Muscle layer of colon (tissue), 2 donors: ENCODE results near the gene CTNNAL1.
A peak's percentile ranks its signal among the peaks of the same experiment; 100 is the strongest.

ENCODE experiments used
- H3K27ac ChIP-seq: one replicate; pipeline ENCODE4 v1.7.0; 2013; ENCODE audit warnings: low read depth, mild to moderate bottlenecking, low read length, moderate library complexity
- H3K27me3 ChIP-seq, 2 donors: one replicate each; pipeline ENCODE4 v1.7.0; 2013; ENCODE audit warnings: low read length in 2 of 2, mild to moderate bottlenecking in 2 of 2; ENCODE audit not compliant: insufficient read depth in 2 of 2, control insufficient read depth in 1 of 2
- H3K36me3 ChIP-seq: one replicate; pipeline ENCODE4 v1.7.0; 2013; ENCODE audit warnings: mild to moderate bottlenecking, low read length; ENCODE audit not compliant: insufficient read depth
- H3K4me1 ChIP-seq: one replicate; pipeline ENCODE4 v1.7.0; 2013; ENCODE audit warnings: mild to moderate bottlenecking, low read length; ENCODE audit not compliant: insufficient read depth
- H3K4me3 ChIP-seq, 2 donors: one replicate each; pipeline ENCODE4 v1.7.0; 2013; ENCODE audit warnings: low read length in 2 of 2, low read depth in 1 of 2, mild to moderate bottlenecking in 1 of 2, moderate library complexity in 1 of 2
- H3K9ac ChIP-seq: one replicate; pipeline ENCODE4 v1.7.0; 2013; ENCODE audit warnings: low read length
- H3K9me3 ChIP-seq: one replicate; pipeline ENCODE4 v1.7.0; 2013; ENCODE audit warnings: mild to moderate bottlenecking, low read length
- donor health status: abdominal sarcoma.
- donor health status: Adenocarcinoma of cecum.

Gene CTNNAL1

GRCh38 chr9:109010746-109011145, 2.6 kb downstream of the CTNNAL1 start:
- Histone ChIP-seq H3K9me3 (no peaks in the 10 kb centered on the region), H3K36me3 (no peaks in the 10 kb centered on the region), H3K27me3 (no peaks in the 10 kb centered on the region), H3K4me1 (peaks cover 32% of the 10 kb centered on the region), H3K4me3 (peak overlapping the region in 1 of 2 donors; percentile 62), H3K27ac (peak overlapping the region; percentile 92), H3K9ac (peak overlapping the region; percentile 78)

GRCh38 chr9:109005678-109006077, 7.6 kb downstream of the CTNNAL1 start:
- Histone ChIP-seq H3K4me3 (no peak overlapping the region), H3K27me3 (no peaks in the 10 kb centered on the region), H3K4me1 (peaks cover 7% of the 10 kb centered on the region), H3K9ac (no peak overlapping the region), H3K27ac (no peak overlapping the region), H3K36me3 (no peaks in the 10 kb centered on the region), H3K9me3 (no peaks in the 10 kb centered on the region)

- H3K36me3 ChIP-seq, result no peaks in the 10 kb centered on the region
- no peaks in the 10 kb centered on the region for H3K27me3 ChIP-seq
- H3K9me3 ChIP-seq, result no peaks in the 10 kb centered on the region
- H3K4me3 ChIP-seq, result no peak overlapping the region
- no peak overlapping the region for H3K27ac ChIP-seq
- no peak overlapping the region for H3K9ac ChIP-seq
- H3K4me1 ChIP-seq, result no peaks in the 10 kb centered on the region
Observed at GRCh38 chr9:109003116-109003515, 10.2 kb downstream of the CTNNAL1 start.

- Histone ChIP-seq H3K4me1 (no peaks in the 10 kb centered on the region), H3K9me3 (no peaks in the 10 kb centered on the region), H3K9ac (no peak overlapping the region), H3K4me3 (no peak overlapping the region), H3K27me3 (no peaks in the 10 kb centered on the region), H3K36me3 (no peaks in the 10 kb centered on the region), H3K27ac (no peak overlapping the region)
Observed at GRCh38 chr9:109002141-109002540, 11.2 kb downstream of the CTNNAL1 start.

- H3K9ac ChIP-seq, result no peak overlapping the region
- H3K27me3 ChIP-seq, result no peaks in the 10 kb centered on the region
- H3K36me3 ChIP-seq, result no peaks in the 10 kb centered on the region
- no peak overlapping the region for H3K27ac ChIP-seq
- H3K9me3 ChIP-seq, result no peaks in the 10 kb centered on the region
- H3K4me1 ChIP-seq, result no peaks in the 10 kb centered on the region
- no peak overlapping the region for H3K4me3 ChIP-seq
Observed at GRCh38 chr9:109001275-109001676, 12.0 kb downstream of the CTNNAL1 start.

- no peak overlapping the region for H3K4me3 ChIP-seq
- no peak overlapping the region for H3K9ac ChIP-seq
- H3K36me3 ChIP-seq, result no peaks in the 10 kb centered on the region
- no peak overlapping the region for H3K27ac ChIP-seq
- H3K27me3 ChIP-seq, result no peaks in the 10 kb centered on the region
- no peaks in the 10 kb centered on the region for H3K4me1 ChIP-seq
- no peaks in the 10 kb centered on the region for H3K9me3 ChIP-seq
Observed at GRCh38 chr9:108997112-108997511, 16.2 kb downstream of the CTNNAL1 start.

- Histone ChIP-seq H3K9ac (no peak overlapping the region), H3K4me3 (no peak overlapping the region), H3K4me1 (no peaks in the 10 kb centered on the region), H3K27me3 (no peaks in the 10 kb centered on the region), H3K36me3 (peaks cover 2% of the 10 kb centered on the region), H3K27ac (no peak overlapping the region), H3K9me3 (no peaks in the 10 kb centered on the region)
Observed at GRCh38 chr9:108996643-108997042, 16.7 kb downstream of the CTNNAL1 start.

- H3K9ac ChIP-seq, result no peak overlapping the region
- no peaks in the 10 kb centered on the region for H3K4me1 ChIP-seq
- H3K36me3 ChIP-seq, result peaks cover 4% of the 10 kb centered on the region
- H3K9me3 ChIP-seq, result no peaks in the 10 kb centered on the region
- no peaks in the 10 kb centered on the region for H3K27me3 ChIP-seq
- no peak overlapping the region for H3K4me3 ChIP-seq
- no peak overlapping the region for H3K27ac ChIP-seq
Observed at GRCh38 chr9:108994695-108995094, 18.6 kb downstream of the CTNNAL1 start.

GRCh38 chr9:108991479-108991878, 21.8 kb downstream of the CTNNAL1 start:
- no peak overlapping the region for H3K27ac ChIP-seq
- peaks cover 12% of the 10 kb centered on the region for H3K36me3 ChIP-seq
- no peaks in the 10 kb centered on the region for H3K27me3 ChIP-seq
- H3K4me1 ChIP-seq, result no peaks in the 10 kb centered on the region
- H3K4me3 ChIP-seq, result no peak overlapping the region
- H3K9me3 ChIP-seq, result no peaks in the 10 kb centered on the region
- H3K9ac ChIP-seq, result no peak overlapping the region

GRCh38 chr9:108983885-108984284, 29.4 kb downstream of the CTNNAL1 start:
- no peaks in the 10 kb centered on the region for H3K27me3 ChIP-seq
- H3K4me3 ChIP-seq, result no peak overlapping the region
- peaks cover 8% of the 10 kb centered on the region for H3K36me3 ChIP-seq
- H3K27ac ChIP-seq, result no peak overlapping the region
- H3K4me1 ChIP-seq, result peaks cover 5% of the 10 kb centered on the region
- H3K9me3 ChIP-seq, result no peaks in the 10 kb centered on the region
- no peak overlapping the region for H3K9ac ChIP-seq

- no peak overlapping the region for H3K4me3 ChIP-seq
- H3K9ac ChIP-seq, result no peak overlapping the region
- H3K4me1 ChIP-seq, result peaks cover 16% of the 10 kb centered on the region
- no peak overlapping the region for H3K27ac ChIP-seq
- no peaks in the 10 kb centered on the region for H3K36me3 ChIP-seq
- H3K27me3 ChIP-seq, result no peaks in the 10 kb centered on the region
- H3K9me3 ChIP-seq, result no peaks in the 10 kb centered on the region
Observed at GRCh38 chr9:108980893-108981292, 32.4 kb downstream of the CTNNAL1 start.

GRCh38 chr9:108978205-108978604, 35.1 kb downstream of the CTNNAL1 start:
- Histone ChIP-seq H3K27ac (peak overlapping the region; percentile 8), H3K36me3 (no peaks in the 10 kb centered on the region), H3K9me3 (no peaks in the 10 kb centered on the region), H3K4me3 (no peak overlapping the region), H3K27me3 (no peaks in the 10 kb centered on the region), H3K4me1 (peaks cover 27% of the 10 kb centered on the region), H3K9ac (no peak overlapping the region)
